Astrocyte (in vitro differentiated cells and primary cell): Measurements from ENCODE around the gene GRIK1.

Experiments
- CTCF ChIP-seq: IDR thresholded peaks from 2 replicates; pipeline ENCODE4 v1.5.1; 2011; ENCODE audit warnings: low read depth, mild to moderate bottlenecking, inconsistent platforms, low read length, moderate library complexity; ENCODE audit not compliant: insufficient read depth
- EZH2 ChIP-seq: IDR thresholded peaks from 2 replicates; pipeline ENCODE4 v1.6.1; 2012; ENCODE audit warnings: mild to moderate bottlenecking, low read length, inconsistent platforms; ENCODE audit not compliant: insufficient read depth

DNA sequence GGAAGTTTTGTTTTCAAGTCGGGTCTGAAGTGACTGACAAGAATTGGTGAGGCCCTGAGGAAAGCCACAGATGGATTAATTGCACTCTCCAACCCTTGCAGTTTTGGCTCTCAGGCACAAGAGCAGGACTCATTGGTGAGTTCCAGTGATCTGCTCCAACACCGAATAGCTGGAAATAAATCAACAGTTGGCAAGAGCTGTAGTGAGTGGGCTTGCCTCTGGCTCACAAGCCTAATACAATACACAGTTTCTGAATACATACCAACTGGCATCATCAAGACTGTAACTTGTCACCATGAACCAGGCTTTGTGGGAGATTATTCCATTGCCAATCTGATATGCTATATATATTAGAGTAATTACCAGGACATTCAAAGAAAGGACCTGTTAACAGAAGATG is 131.6 kb downstream of the GRIK1 start:
- TF ChIP-seq CTCF = no peak
- TF ChIP-seq EZH2 = no peak
